ENCODE results near the gene PARN.
"Not testable (repeated sequence)": the region's sequence is repeated elsewhere in the genome, so short reads cannot be mapped to it uniquely, and the experiment has no call there.

DNA sequence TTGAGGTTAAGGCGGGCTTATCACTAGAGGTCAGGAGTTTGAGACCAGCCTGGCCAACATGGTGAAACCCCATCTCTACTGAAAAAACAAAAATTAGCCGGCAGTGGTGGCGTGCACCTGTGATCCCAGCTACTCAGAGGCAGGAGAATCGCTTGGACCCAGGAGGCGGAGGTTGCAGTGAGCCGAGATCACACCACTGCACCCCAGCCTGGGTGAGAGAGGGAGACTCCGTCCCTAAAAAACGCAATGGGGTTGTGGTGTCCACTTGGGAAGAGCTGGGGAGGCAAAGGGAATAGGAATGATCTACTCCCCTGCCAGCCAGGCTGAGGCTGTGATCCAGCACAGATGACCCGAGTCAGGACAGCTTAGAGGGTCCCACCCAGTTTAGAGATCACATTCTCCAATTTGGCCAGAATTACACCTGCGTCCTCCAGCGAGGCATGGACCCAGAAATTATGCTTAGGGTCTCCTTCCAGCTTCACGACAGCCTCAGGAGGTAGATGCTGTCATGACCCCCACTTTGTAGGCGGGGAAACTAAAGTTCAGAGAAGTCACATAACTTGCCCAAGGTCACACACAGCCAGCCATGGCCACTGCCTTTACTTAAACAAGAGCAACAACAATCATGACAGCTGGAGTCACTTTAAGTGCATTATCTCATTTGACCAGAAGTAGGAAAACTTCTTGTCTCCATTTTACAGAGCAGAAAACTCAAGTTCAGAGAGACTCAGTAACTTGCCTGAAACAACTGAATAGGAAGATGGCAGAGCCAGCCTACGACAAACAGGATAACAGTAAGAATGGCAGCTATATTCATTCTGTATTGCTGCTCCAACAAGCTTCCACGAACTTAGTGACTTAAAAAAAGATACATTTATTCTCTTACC, 227.7 kb downstream of the PARN start:
- TF ChIP-seq CTCF (conservative IDR thresholded peaks at IDR 0.05 in 1 of 2, IDR thresholded peaks at IDR 0.05 in 1 of 2; ENCODE audit: extremely low read depth in 1 of 2, insufficient read depth in 1 of 2, low read depth in 1 of 2, low read length in 2 of 2); EZH2 (IDR thresholded peaks at IDR 0.05; ENCODE audit: borderline replicate concordance, low read length): not testable (repeated sequence)

Measured in mammary epithelial cell (primary cell).